ENCODE measurements around the gene DPH7. TPM values are rescaled to one million over a fixed set of nuclear protein-coding genes. Genes with fewer than 3 reads are reported as not detected.
"Not testable (repeated sequence)": the region's sequence is repeated elsewhere in the genome, so short reads cannot be mapped to it uniquely, and the experiment has no call there.

The DPH7 gene
- total RNA-seq, 1 donor from 2014 or later = 21.2 TPM

GRCh38 chr9:137530331-137530730, 48.4 kb downstream of the DPH7 start:
- intact Hi-C loops (cut with DNase I) = no loop called here

DNA sequence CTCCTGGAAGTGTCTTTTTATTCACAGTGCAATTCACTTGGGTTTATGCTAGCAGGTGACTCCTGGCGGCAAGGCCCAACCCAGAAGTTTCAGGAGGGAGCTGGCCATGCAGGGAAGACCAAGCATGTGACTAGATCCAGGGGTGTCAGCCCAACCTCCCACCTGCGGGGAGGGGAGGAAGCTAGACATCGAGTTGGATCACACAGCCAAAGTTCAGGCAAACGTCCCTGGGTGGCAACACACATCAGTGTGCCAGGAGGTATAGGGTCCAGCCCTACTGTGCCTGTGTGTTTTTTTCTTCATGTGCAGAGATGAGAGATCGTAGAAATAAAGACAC, 53.8 kb downstream of the DPH7 start:
- no peak for DNase-seq (ENCODE audit: low spot score)
- intact Hi-C loops (cut with DNase I) = no loop called here

More at GRCh38 chr9:137530331-137530730, 48.4 kb downstream of the DPH7 start:
- DNase-seq (ENCODE audit: low spot score) = no peak

- intact Hi-C loops (cut with DNase I) = no loop called here
- no peak for DNase-seq (ENCODE audit: low spot score)
These were observed 54.4 kb downstream of the DPH7 start for GRCh38 chr9:137524161-137524980.

DNA sequence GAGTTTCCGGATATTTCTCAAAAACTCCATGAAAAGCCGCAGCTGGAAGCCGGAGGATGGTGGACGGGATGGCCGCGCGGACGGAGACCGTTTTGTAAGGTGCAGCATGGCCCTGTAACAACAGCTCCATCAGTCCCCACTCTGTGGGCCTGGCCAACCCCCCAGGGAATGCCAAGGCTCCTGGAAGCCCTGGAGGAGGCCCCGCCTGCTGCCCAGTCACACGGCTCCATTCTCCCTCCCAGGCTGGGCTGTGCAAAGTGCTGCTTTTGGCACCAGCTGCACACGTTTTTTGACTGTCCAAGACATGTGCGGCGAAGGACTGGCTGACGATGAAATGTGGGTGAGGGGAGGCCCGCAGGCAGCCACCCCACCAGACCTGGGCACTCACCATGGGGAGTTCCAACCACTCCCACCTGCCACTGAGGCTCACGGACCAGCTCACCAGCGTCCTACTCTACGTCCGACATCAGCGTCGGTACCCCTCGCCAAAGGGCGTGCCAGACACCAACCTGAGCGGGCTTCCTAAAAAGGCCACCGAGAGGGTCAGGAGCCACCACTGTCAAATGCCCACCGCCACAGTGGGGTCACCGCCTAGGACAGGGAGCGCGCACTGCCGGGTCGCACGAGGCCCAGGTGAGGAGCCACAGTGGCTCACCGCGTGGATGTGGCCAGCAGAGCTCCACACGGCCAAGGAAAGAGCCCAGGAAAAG, 55.8 kb downstream of the DPH7 start:
- no peak for DNase-seq (ENCODE audit: low spot score)
- intact Hi-C loops (cut with DNase I) = no loop called here

DNA sequence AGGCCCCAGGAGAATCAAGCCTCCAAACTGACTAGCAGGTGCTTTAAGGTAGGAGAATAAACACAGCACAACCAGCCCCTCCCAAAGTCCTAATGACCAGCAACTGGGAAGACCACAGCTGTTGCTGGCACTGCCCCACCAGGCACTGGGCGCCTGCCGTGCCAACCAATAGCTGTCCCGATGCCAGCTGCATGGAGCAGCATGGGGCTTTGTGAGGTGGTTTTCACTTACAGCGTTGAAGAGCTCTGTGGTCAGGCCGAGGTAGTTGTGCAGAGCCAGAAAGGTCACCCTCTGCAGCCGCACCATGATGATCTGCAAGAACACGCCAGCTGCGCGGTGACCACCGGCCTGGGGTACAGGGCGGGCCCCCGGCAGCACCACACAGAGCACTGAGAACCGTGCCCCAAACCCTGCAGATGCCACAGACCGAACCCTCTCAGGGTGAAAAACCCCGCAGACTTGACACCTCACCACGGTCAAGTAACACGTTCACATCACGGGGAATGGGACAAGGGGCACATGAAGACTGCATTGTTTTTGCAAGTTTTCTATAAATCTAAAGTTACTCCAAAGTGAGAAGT, 57.2 kb downstream of the DPH7 start:
- no peak for DNase-seq (ENCODE audit: low spot score)
- intact Hi-C loops (cut with DNase I) = no loop called here

DNA sequence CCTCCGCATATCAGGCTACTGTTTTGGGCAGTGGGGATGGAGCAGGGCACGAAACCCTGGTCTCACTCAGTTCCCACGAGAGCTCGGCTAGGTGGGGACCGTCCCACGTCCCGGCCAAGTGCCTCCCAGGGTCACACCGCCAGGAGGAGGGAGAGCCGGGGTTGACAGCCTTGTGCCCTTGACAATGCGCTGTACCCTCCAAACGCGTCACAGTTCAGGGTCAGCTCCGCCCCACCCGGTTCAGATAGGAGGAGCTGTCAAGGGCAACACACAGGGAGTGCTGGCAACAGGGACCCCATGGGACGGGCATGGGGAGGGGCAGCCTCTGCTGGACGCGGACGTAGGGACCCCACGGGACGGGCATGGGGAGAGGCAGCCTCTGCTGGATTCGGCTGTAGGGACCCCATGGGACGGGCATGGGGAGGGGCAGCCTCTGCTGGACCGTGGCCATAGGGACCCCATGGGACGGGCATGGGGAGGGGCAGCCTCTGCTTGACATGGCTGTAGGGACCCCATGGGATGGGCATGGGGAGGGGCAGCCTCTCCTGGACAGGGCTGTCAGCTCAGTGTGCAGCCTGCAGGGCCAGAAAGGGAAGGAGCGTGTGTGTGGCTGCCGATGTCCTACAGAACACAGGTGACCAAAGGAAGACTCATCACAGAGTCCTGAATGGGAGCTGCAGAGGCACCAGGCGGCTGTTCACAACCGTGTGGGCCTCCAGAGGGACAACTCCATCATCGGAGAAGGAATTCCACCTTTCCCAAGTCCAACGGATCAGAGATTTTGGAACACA, 57.9 kb downstream of the DPH7 start:
- intact Hi-C loops (cut with DNase I) = no loop called here
- no peak for DNase-seq (ENCODE audit: low spot score)

- intact Hi-C loops (cut with DNase I) = no loop called here
- DNase-seq (ENCODE audit: low spot score) = no peak
These were observed 59.2 kb downstream of the DPH7 start for GRCh38 chr9:137519553-137519952.

- DNase-seq (ENCODE audit: low spot score); intact Hi-C loops (cut with DNase I): not testable (repeated sequence)
These were observed 59.9 kb downstream of the DPH7 start for GRCh38 chr9:137518661-137519459.

GRCh38 chr9:137516144-137516917, 62.4 kb downstream of the DPH7 start:
- no peak for DNase-seq (ENCODE audit: low spot score)
- intact Hi-C loops (cut with DNase I) = no loop called here

DNA sequence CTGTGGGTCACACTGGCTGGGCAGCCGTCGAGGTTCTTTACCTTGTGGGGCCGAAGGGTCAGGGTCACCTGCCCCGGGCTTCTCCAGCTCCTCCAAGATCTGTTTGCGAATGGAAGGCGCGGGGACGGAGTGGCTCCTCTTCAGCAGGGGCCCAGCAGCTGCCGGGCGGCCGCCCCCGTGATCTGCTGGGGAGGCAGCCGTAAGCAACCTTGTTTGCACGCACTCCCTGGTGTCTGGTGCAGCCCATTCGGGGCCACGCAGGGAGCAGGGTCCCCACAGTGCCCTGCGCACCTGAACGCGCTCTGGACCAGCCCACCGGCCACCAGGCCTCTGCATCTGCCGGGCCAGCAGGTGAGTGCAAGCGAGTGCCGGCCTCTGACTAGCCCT, 63.4 kb downstream of the DPH7 start:
- intact Hi-C loops (cut with DNase I) = no loop called here
- no peak for DNase-seq (ENCODE audit: low spot score)

DNA sequence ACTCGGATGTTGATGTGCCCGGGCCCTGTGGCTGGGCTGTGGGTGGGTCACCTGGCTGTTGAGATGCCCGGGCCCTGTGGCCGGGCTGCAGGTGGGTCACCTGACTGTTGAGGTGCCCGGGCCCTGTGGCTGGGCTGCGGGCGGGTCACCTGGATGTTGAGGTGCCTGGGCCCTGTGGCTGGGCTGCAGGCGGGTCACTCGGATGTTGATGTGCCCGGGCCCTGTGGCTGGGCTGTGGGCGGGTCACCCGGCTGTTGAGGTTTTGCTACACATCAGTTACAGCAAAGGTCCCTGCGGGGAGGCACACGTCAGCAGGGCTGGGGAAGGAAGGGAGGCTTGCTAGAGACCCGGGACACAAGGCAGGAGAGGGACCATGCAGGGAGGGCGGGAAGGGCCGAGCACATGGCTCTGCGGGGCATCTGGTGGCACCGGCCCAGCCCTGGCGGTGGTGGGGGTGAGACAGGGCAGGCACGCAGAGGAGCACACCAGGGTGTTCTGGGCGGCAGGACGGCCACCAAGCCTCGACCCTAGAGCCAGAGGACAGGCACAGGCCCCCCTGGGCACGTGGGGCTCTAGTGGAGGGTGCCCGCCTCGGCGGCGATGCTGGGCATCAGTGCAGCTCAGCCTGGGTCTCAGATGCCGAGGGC, 63.9 kb downstream of the DPH7 start:
- intact Hi-C loops (cut with DNase I) = no loop called here
- DNase-seq (ENCODE audit: low spot score) = no peak

GRCh38 chr9:137513801-137514570, 64.7 kb downstream of the DPH7 start:
- intact Hi-C loops (cut with DNase I); DNase-seq (ENCODE audit: low spot score): not testable (repeated sequence)

GRCh38 chr9:137513136-137513535, 65.6 kb downstream of the DPH7 start:
- intact Hi-C loops (cut with DNase I); DNase-seq (ENCODE audit: low spot score): not testable (repeated sequence)

GRCh38 chr9:137511758-137512463, 66.8 kb downstream of the DPH7 start:
- no peak for DNase-seq (ENCODE audit: low spot score)
- intact Hi-C loops (cut with DNase I) = no loop called here

- intact Hi-C loops (cut with DNase I); DNase-seq (ENCODE audit: low spot score): not testable (repeated sequence)
These were observed 67.6 kb downstream of the DPH7 start for GRCh38 chr9:137511126-137511525.

- no peak for DNase-seq (ENCODE audit: low spot score)
- intact Hi-C loops (cut with DNase I) = no loop called here
These were observed 69.5 kb downstream of the DPH7 start for GRCh38 chr9:137509198-137509597.

Data from cardiac septum (tissue), 1 donor.